H1 (cell line): Measurements from ENCODE around the gene ERFE. TPM values are rescaled to one million over a fixed set of nuclear protein-coding genes. Genes with fewer than 3 reads are reported as not detected.

Experiments
- CTCF ChIA-PET: fragments of 300-600 bp; sonication (Branson Sonifier 250); formaldehyde crosslinking; loops from one replicate; lab custom pipeline; 2021; ENCODE audit not compliant: partially characterized antibody; lab: Charles Lee
- POLR2A ChIA-PET: fragments of 300-600 bp; sonication (Branson Sonifier 250); formaldehyde crosslinking; loops from one replicate; lab custom pipeline; 2021; ENCODE audit warnings: inconsistent platforms; ENCODE audit not compliant: partially characterized antibody; lab: Charles Lee
- DNase-seq, 2 experiments: peaks; one replicate each; pipeline versions ENCODE4 v3.0.0 to v3.0.0-alpha.2; 2010 to 2022; ENCODE audit warnings: low spot score in 2 of 2, low read depth in 1 of 2, mixed read lengths in 1 of 2
- FAIRE-seq: peaks from 2 replicates; lab custom pipeline; 2011; peaks lifted over from hg19 to GRCh38; lab: Jason Lieb, UNC
- H2AFZ ChIP-seq: 2 replicates; pipeline ENCODE4 v1.8.1; 2012; ENCODE audit warnings: low read length, inconsistent platforms
- H2AK5ac ChIP-seq: 2 replicates; pipeline ENCODE4 v1.6.1; 2013; ENCODE audit warnings: low read depth, low read length
- H2BK120ac ChIP-seq: replicated peaks from 2 replicates; pipeline ENCODE3; 2013; ENCODE audit warnings: low read depth, low read length, inconsistent platforms
- H2BK12ac ChIP-seq: 2 replicates; pipeline ENCODE4 v1.6.1; 2013; ENCODE audit warnings: low read depth, low read length
- H2BK15ac ChIP-seq: 2 replicates; pipeline ENCODE4 v1.6.1; 2013; ENCODE audit warnings: low read length
- H2BK20ac ChIP-seq: 2 replicates; pipeline ENCODE4 v1.6.1; 2013; ENCODE audit warnings: low read length
- H2BK5ac ChIP-seq: 2 replicates; pipeline ENCODE4 v1.6.1; 2013; ENCODE audit warnings: low read depth, low read length
- H3K14ac ChIP-seq: 2 replicates; pipeline ENCODE4 v1.6.1; 2013; ENCODE audit warnings: inconsistent platforms; ENCODE audit not compliant: insufficient read length
- H3K18ac ChIP-seq: 2 replicates; pipeline ENCODE4 v1.6.1; 2013; ENCODE audit warnings: low read length; ENCODE audit errors: extremely low read depth
- H3K23ac ChIP-seq: 2 replicates; pipeline ENCODE4 v1.6.1; 2013; ENCODE audit warnings: inconsistent platforms; ENCODE audit not compliant: insufficient read length
- H3K23me2 ChIP-seq: 2 replicates; pipeline ENCODE4 v1.6.1; 2013; ENCODE audit warnings: low read depth, low read length
- H3K27ac ChIP-seq: 2 replicates; pipeline ENCODE4 v1.6.1; 2011; ENCODE audit warnings: low read depth, low read length, inconsistent platforms
- H3K27me3 ChIP-seq, 4 experiments: replicated peaks in 1 of 4; 1 replicate in 1 of 4; 2 replicates in 3 of 4; pipeline versions ENCODE4 v1.6.1 to v1.8.1; 2011 to 2013; ENCODE audit warnings: low read length in 3 of 4, mild to moderate bottlenecking in 3 of 4, inconsistent platforms in 2 of 4, mixed read lengths in 2 of 4, moderate library complexity in 1 of 4; ENCODE audit not compliant: control insufficient read depth in 3 of 4, insufficient read depth in 3 of 4; ENCODE audit errors: extremely low read depth in 1 of 4
- H3K36me3 ChIP-seq, 4 experiments: 2 replicates each; pipeline versions ENCODE4 v1.6.1 to v1.8.1; 2011 to 2013; ENCODE audit warnings: mild to moderate bottlenecking in 4 of 4, low read length in 3 of 4, moderate library complexity in 2 of 4, control low read depth in 1 of 4, inconsistent platforms in 1 of 4; ENCODE audit not compliant: insufficient read depth in 4 of 4, control insufficient read depth in 2 of 4
- H3K4ac ChIP-seq: replicated peaks from 2 replicates; pipeline ENCODE3; 2013; ENCODE audit warnings: low read length, low read depth, mixed read lengths, inconsistent platforms; ENCODE audit not compliant: insufficient read length
- H3K4me1 ChIP-seq, 4 experiments: replicated peaks in 1 of 4; 1 replicate in 1 of 4; 2 replicates in 3 of 4; pipeline versions ENCODE4 v1.6.1 to v1.8.1; 2011 to 2013; ENCODE audit warnings: low read length in 3 of 4, inconsistent platforms in 2 of 4, mixed read lengths in 1 of 4; ENCODE audit not compliant: insufficient read depth in 4 of 4, control insufficient read depth in 3 of 4
- H3K4me2 ChIP-seq, 2 experiments: 2 replicates each; pipeline versions ENCODE4 v1.6.1 to v1.8.1; 2011 to 2013; ENCODE audit warnings: low read depth in 2 of 2, low read length in 2 of 2, control low read depth in 1 of 2, inconsistent platforms in 1 of 2, mild to moderate bottlenecking in 1 of 2; ENCODE audit not compliant: insufficient read depth in 1 of 2
- H3K4me3 ChIP-seq, 4 experiments: fragments of 200-600, 300-600 bp in 1 of 4; sonication (generic), shearing (Covaris generic), sonication (Bioruptor Twin) in 1 of 4; 2 replicates each; pipeline versions ENCODE4 v1.5.1 to v1.8.1; 2011 to 2016; ENCODE audit warnings: low read length in 4 of 4, low read depth in 3 of 4, control low read depth in 2 of 4, inconsistent platforms in 2 of 4, mild to moderate bottlenecking in 2 of 4, mixed read lengths in 1 of 4, moderate library complexity in 1 of 4; ENCODE audit not compliant: insufficient read depth in 2 of 4; ENCODE audit errors: extremely low read depth in 1 of 4
- H3K56ac ChIP-seq: replicated peaks from 2 replicates; pipeline ENCODE3; 2013; ENCODE audit warnings: low read depth, mild to moderate bottlenecking, mixed read lengths, low read length, inconsistent platforms; ENCODE audit not compliant: insufficient read length
- H3K79me1 ChIP-seq: 2 replicates; pipeline ENCODE4 v1.6.1; 2013; ENCODE audit warnings: low read depth, low read length, control low read depth
- H3K79me2 ChIP-seq, 2 experiments: 2 replicates each; pipeline versions ENCODE4 v1.6.1 to v1.8.1; 2012 to 2013; ENCODE audit warnings: low read length in 2 of 2, mild to moderate bottlenecking in 2 of 2, inconsistent platforms in 1 of 2; ENCODE audit not compliant: insufficient read depth in 2 of 2, control insufficient read depth in 1 of 2
- H3K9ac ChIP-seq, 4 experiments: replicated peaks in 1 of 4; 1 replicate in 1 of 4; 2 replicates in 3 of 4; pipeline versions ENCODE4 v1.6.1 to v1.8.1; 2011 to 2013; ENCODE audit warnings: low read depth in 3 of 4, low read length in 3 of 4, control low read depth in 2 of 4, mild to moderate bottlenecking in 2 of 4, moderate library complexity in 2 of 4, inconsistent platforms in 1 of 4; ENCODE audit errors: extremely low read depth in 1 of 4
- H3K9me3 ChIP-seq, 2 experiments: 2 replicates each; pipeline versions ENCODE4 v1.6.1 to v1.8.1; 2012 to 2013; ENCODE audit warnings: mild to moderate bottlenecking in 2 of 2, moderate library complexity in 2 of 2, control low read depth in 1 of 2, inconsistent platforms in 1 of 2, low read depth in 1 of 2, low read length in 1 of 2, mixed read lengths in 1 of 2; ENCODE audit not compliant: insufficient read depth in 2 of 2
- H4K20me1 ChIP-seq, 2 experiments: replicated peaks in 1 of 2; 2 replicates each; pipeline versions ENCODE3 to v1.8.1; 2011 to 2013; ENCODE audit warnings: inconsistent platforms in 2 of 2, low read length in 2 of 2, mild to moderate bottlenecking in 1 of 2; ENCODE audit not compliant: insufficient read depth in 2 of 2, control insufficient read depth in 1 of 2
- H4K5ac ChIP-seq: 2 replicates; pipeline ENCODE4 v1.6.1; 2013; ENCODE audit warnings: low read length, low read depth, mixed read lengths, inconsistent platforms; ENCODE audit not compliant: insufficient read length
- H4K8ac ChIP-seq: 2 replicates; pipeline ENCODE4 v1.8.0; 2013; ENCODE audit warnings: mild to moderate bottlenecking, moderate library complexity, low read length, inconsistent platforms; ENCODE audit not compliant: insufficient read depth; ENCODE audit errors: extremely low read depth
- H4K91ac ChIP-seq: replicated peaks from 2 replicates; pipeline ENCODE3; 2013; ENCODE audit warnings: low read length, mixed read lengths, inconsistent platforms; ENCODE audit not compliant: insufficient read length
- BCL11A ChIP-seq, 2 experiments: IDR thresholded peaks; one replicate each; pipeline ENCODE4 v1.6.1; 2011; ENCODE audit warnings: low read depth in 2 of 2, low read length in 2 of 2, mild to moderate bottlenecking in 2 of 2
- CBX8 ChIP-seq: fragments of 300-800, 300-1000 bp; sonication (generic); IDR thresholded peaks from 2 replicates; pipeline ENCODE4 v1.7.1; 2016; ENCODE audit warnings: low read depth, low read length, borderline replicate concordance
- CHD2 ChIP-seq: IDR thresholded peaks from 2 replicates; pipeline ENCODE4 v1.6.1; 2012; ENCODE audit warnings: low read length, improper control_type of control experiment
- JUN ChIP-seq: IDR thresholded peaks from 2 replicates; pipeline ENCODE4 v1.6.1; 2011; ENCODE audit warnings: low read depth, mild to moderate bottlenecking, improper control_type of control experiment, low read length
- JUND ChIP-seq: IDR thresholded peaks from 2 replicates; pipeline ENCODE4 v1.6.1; 2011; ENCODE audit warnings: mild to moderate bottlenecking, improper control_type of control experiment, low read length
- KDM1A ChIP-seq: fragments of 200-600, 300-600 bp; sonication (generic); IDR thresholded peaks from 2 replicates; pipeline ENCODE4 v1.7.1; 2016; ENCODE audit warnings: mild to moderate bottlenecking, low read length, borderline replicate concordance
- KDM4A ChIP-seq: IDR thresholded peaks from one replicate; pipeline ENCODE4 v1.7.1; 2012; ENCODE audit warnings: low read depth, mild to moderate bottlenecking, moderate library complexity, low read length, inconsistent platforms; ENCODE audit not compliant: severe bottlenecking
- POU5F1 ChIP-seq: IDR thresholded peaks from 2 replicates; pipeline ENCODE4 v1.6.1; 2011; ENCODE audit warnings: low read depth, mild to moderate bottlenecking, low read length, moderate library complexity
- SIN3A ChIP-seq, 2 experiments: IDR thresholded peaks in 1 of 2; conservative IDR thresholded peaks in 1 of 2; 2 replicates each; pipeline ENCODE4 v1.6.1; 2011 to 2012; ENCODE audit warnings: low read length in 2 of 2, improper control_type of control experiment in 1 of 2, low read depth in 1 of 2, mild to moderate bottlenecking in 1 of 2
- ZNF274 ChIP-seq: IDR thresholded peaks from 2 replicates; pipeline ENCODE4 v1.7.0; 2012; ENCODE audit warnings: low read length, borderline replicate concordance; ENCODE audit errors: extremely low read depth
- WGBS, 2 experiments: shearing (Covaris generic) in 1 of 2; methylation state at CpG; one replicate each; pipeline versions ENCODE4 v1.1.6 to v1.1.7; 2013 to 2015; ENCODE audit warnings: low lambda C conversion rate in 2 of 2, mixed read lengths in 2 of 2, inconsistent platforms in 1 of 2, low coverage in 1 of 2, missing lambda C conversion rate in 1 of 2; ENCODE audit not compliant: insufficient replicate concordance in 2 of 2, insufficient coverage in 1 of 2, insufficient read length in 1 of 2; ENCODE audit errors: extremely low coverage in 1 of 2, missing lambda C conversion rate in 1 of 2; 5-methylcytosine and 5-hydroxymethylcytosine counted together
- polyA plus RNA-seq, 7 experiments: library from polyadenylated mRNA; depleted of rRNA in 3 of 7; stranded (reverse) in 5 of 7; unstranded in 2 of 7; fragments of >200 nt in 5 of 7; fragments of 200-250 nt in 2 of 7; gene quantifications; 1 replicate in 5 of 7; 2 replicates in 1 of 7; 4 replicates in 1 of 7; pipeline versions ENCODE4 v1.2.1 to v1.2.3, GENCODE V29; 2011 to 2013; ENCODE audit warnings: missing spikeins in 2 of 7, mixed read lengths in 2 of 7
- total RNA-seq: library from RNA; stranded (reverse); fragmentation: NEBNext Ultra II Directional; extraction: Animal tissue kit (Norgen Biotek cat#: 25700); gene quantifications from 2 replicates; pipeline ENCODE4 v1.2.1, GENCODE V29; 2021
- TF ChIP-seq, protein P1 (sequence below): IDR thresholded peaks from 2 replicates; pipeline ENCODE4 v1.6.1; 2011; ENCODE audit warnings: low read depth, mild to moderate bottlenecking, low read length; ENCODE audit not compliant: insufficient read depth
- TF ChIP-seq, protein P2 (sequence below): IDR thresholded peaks from 2 replicates; pipeline ENCODE4 v1.6.1; 2012; ENCODE audit warnings: low read length, inconsistent platforms

The ERFE gene
- total and polyA plus RNA-seq, 2 of the 8 experiments (the other 6 are each of a cell fraction or from before 2014, with no cell fraction given): 2.5 to 3.6 TPM

DNA sequence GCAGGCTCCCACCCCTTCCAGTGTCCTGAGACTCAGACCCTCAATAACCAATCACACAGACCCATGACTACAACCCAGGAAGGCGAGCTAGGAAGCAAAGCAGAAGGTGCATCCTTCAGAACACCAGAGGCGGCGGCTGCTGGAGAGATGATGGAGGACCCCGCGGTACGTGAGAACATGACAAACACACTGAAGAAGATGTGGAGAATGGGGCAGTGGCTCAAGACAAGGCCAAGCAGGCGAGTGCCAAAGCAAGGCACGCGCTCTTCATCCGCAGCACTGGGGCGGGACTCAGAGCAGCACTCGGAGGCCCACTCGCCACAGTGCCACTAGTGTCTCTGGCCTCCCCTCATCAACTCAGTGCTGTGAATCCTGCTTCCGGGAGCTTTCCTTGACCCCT lies 13.7 kb downstream of the ERFE start:
- Histone ChIP-seq H4K20me1 (peaks cover 2 to 19% of the 10 kb centered on the region in 2 experiments), H2AFZ (no peak overlapping the region), H3K4me2 (no peak overlapping the region), H3K56ac (no peak overlapping the region), H3K79me1 (no peaks in the 10 kb centered on the region; the same call in none of the 2 replicates), H2BK5ac (no peak overlapping the region; the same call in 1 of the 2 replicates), H2BK12ac (no peak overlapping the region), H2BK120ac (no peak overlapping the region), H4K8ac (no peak overlapping the region), H3K27ac (no peak overlapping the region), H3K79me2 (no peaks in the 10 kb centered on the region), H4K91ac (no peak overlapping the region), H3K4me1 (no peaks in the 10 kb centered on the region), H3K23ac (no peak overlapping the region), H3K9ac (no peak overlapping the region), H3K27me3 (no peaks in the 10 kb centered on the region), H3K23me2 (no peaks in the 10 kb centered on the region), H2AK5ac (no peak overlapping the region), H3K9me3 (no peaks in the 10 kb centered on the region), H3K4ac (no peak overlapping the region), H3K36me3 (peaks cover 2 to 33% (median 5%) of the 10 kb centered on the region in 4 experiments; a peak in 5 of 8 replicates), H2BK15ac (no peak overlapping the region), H4K5ac (no peak overlapping the region), H3K14ac (no peak overlapping the region), H2BK20ac (no peak overlapping the region), H3K18ac (no peak overlapping the region), H3K4me3 (no peak overlapping the region)
- DNase-seq (no peak), FAIRE-seq (no peak)
- POLR2A ChIA-PET: no interaction called here
- CTCF ChIA-PET: interaction anchor here (1.2 to 2.2 kb wide), 2 partner anchors 12 to 33 kb away, joined by 3 to 10 read pairs; no protein-coding TSS in a partner anchor
- 98% methylated on average over 13 of the region's 14 CpGs; no CpG with 5 or more reads in 1 of the 2 experiments for WGBS, 2 experiments
- TF ChIP-seq, protein P1, sequence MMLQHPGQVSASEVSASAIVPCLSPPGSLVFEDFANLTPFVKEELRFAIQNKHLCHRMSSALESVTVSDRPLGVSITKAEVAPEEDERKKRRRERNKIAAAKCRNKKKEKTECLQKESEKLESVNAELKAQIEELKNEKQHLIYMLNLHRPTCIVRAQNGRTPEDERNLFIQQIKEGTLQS: no peak
- TF ChIP-seq, protein P2, sequence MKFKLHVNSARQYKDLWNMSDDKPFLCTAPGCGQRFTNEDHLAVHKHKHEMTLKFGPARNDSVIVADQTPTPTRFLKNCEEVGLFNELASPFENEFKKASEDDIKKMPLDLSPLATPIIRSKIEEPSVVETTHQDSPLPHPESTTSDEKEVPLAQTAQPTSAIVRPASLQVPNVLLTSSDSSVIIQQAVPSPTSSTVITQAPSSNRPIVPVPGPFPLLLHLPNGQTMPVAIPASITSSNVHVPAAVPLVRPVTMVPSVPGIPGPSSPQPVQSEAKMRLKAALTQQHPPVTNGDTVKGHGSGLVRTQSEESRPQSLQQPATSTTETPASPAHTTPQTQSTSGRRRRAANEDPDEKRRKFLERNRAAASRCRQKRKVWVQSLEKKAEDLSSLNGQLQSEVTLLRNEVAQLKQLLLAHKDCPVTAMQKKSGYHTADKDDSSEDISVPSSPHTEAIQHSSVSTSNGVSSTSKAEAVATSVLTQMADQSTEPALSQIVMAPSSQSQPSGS: no peak
- TF ChIP-seq CBX8 (no peak), SIN3A (conservative IDR thresholded peaks at IDR 0.05 in 1 of 2, IDR thresholded peaks at IDR 0.05 in 1 of 2; ENCODE audit: low read depth in 1 of 2, low read length in 2 of 2) (no peak), BCL11A (IDR thresholded peaks at IDR 0.05; ENCODE audit: low read depth in 2 of 2, low read length in 2 of 2) (no peak), JUND (no peak), KDM1A (no peak), KDM4A (no peak), ZNF274 (no peak), CHD2 (no peak), POU5F1 (no peak), JUN (no peak)
